K562 (cell line): ENCODE data around the gene RERE. TPM values are rescaled to one million over a fixed set of nuclear protein-coding genes. Genes with fewer than 3 reads are reported as not detected.

ENCODE experiments used
- ATAC-seq: fragments of 200-7000 bp; cut with Tn5 transposase; 3 replicates; pipeline ENCODE4 v1.9.1; 2020; ENCODE audit warnings: moderate library complexity
- BruUV-seq: library from RNA; stranded (reverse); fragments of 400-500 nt; replicated peaks from 2 replicates; lab custom pipeline; 2021; lab: Mats Ljungman, UMichigan
- CTCF ChIA-PET: fragments of 300-600 bp; formaldehyde crosslinking; extraction: SDS; loops from one replicate; lab custom pipeline; 2021; ENCODE audit warnings: low intra/inter-chr PET ratio; lab: Yijun Ruan, JAX
- POLR2A ChIA-PET: fragments of 300-600, 350-650 bp; sonication (Branson Sonifier 250); formaldehyde crosslinking; extraction: SDS; loops from one replicate; lab custom pipeline; 2021; ENCODE audit warnings: antibody characterized with exemption, inconsistent platforms; lab: Yijun Ruan, JAX
- DNase-seq, 4 experiments: peaks; one replicate each; pipeline versions ENCODE4 v3.0.0 to v3.0.0-alpha.2; 2011 to 2018; ENCODE audit warnings: low spot score in 3 of 4, mixed read lengths in 3 of 4; ENCODE audit errors: extremely low read depth in 1 of 4
- FAIRE-seq: peaks from 2 replicates; lab custom pipeline; 2011; peaks lifted over from hg19 to GRCh38; lab: Jason Lieb, UNC
- H2AFZ ChIP-seq: 2 replicates; pipeline ENCODE4 v1.6.0; 2011; ENCODE audit warnings: low read depth, low read length, control low read depth, inconsistent platforms
- H3K27ac ChIP-seq: fragments of 200-600 bp; 3 replicates; pipeline ENCODE4 v1.8.0; 2011; ENCODE audit warnings: low read depth, mild to moderate bottlenecking, control low read depth, inconsistent platforms, low read length, moderate library complexity, mixed read lengths; ENCODE audit errors: extremely low read depth
- H3K27me3 ChIP-seq, 2 experiments: fragments of 300-600 bp in 1 of 2; 2 replicates in 1 of 2; 3 replicates in 1 of 2; pipeline versions ENCODE4 v1.6.0 to v1.8.0; 2011; ENCODE audit warnings: inconsistent platforms in 2 of 2, low read length in 2 of 2, mild to moderate bottlenecking in 1 of 2, mixed read lengths in 1 of 2, moderate library complexity in 1 of 2; ENCODE audit not compliant: control insufficient read depth in 2 of 2, insufficient read depth in 2 of 2
- H3K36me3 ChIP-seq: fragments of 300-600 bp; 3 replicates; pipeline ENCODE4 v1.8.0; 2011; ENCODE audit warnings: mild to moderate bottlenecking, low read length, inconsistent platforms; ENCODE audit not compliant: control insufficient read depth, insufficient read depth
- H3K4me1 ChIP-seq, 2 experiments: fragments of 200-600 bp in 1 of 2; replicated peaks in 1 of 2; 2 replicates in 1 of 2; 3 replicates in 1 of 2; pipeline versions ENCODE4 v1.5.1 to v1.8.0; 2011; ENCODE audit warnings: inconsistent platforms in 2 of 2, low read length in 2 of 2, mild to moderate bottlenecking in 1 of 2, mixed read lengths in 1 of 2, moderate library complexity in 1 of 2; ENCODE audit not compliant: control insufficient read depth in 2 of 2, insufficient read depth in 2 of 2
- H3K4me2 ChIP-seq: 2 replicates; pipeline ENCODE4 v1.6.1; 2011; ENCODE audit warnings: low read length, control low read depth, inconsistent platforms, mixed read lengths; ENCODE audit not compliant: insufficient read depth
- H3K4me3 ChIP-seq: fragments of 200-600 bp; sonication (generic), shearing (Covaris generic); 2 replicates; pipeline ENCODE4 v1.5.1; 2016; ENCODE audit warnings: control low read depth, inconsistent platforms
- H3K79me2 ChIP-seq: fragments of 200-600 bp; 3 replicates; pipeline ENCODE4 v1.8.0; 2011; ENCODE audit warnings: low read length, inconsistent platforms; ENCODE audit not compliant: control insufficient read depth, insufficient read depth
- H3K9ac ChIP-seq, 2 experiments: 2 replicates each; pipeline versions ENCODE4 v1.6.0 to v1.6.1; 2011; ENCODE audit warnings: low read depth in 2 of 2, low read length in 2 of 2, control low read depth in 1 of 2, inconsistent platforms in 1 of 2, mild to moderate bottlenecking in 1 of 2, mixed read lengths in 1 of 2; ENCODE audit not compliant: insufficient read depth in 1 of 2
- H3K9me1 ChIP-seq: one replicate; pipeline ENCODE4 v1.6.0; 2011; ENCODE audit warnings: inconsistent platforms, mild to moderate bottlenecking, low read length, moderate library complexity; ENCODE audit not compliant: control insufficient read depth, insufficient read depth
- H3K9me3 ChIP-seq: replicated peaks from 2 replicates; pipeline ENCODE4 v1.5.1; 2011; ENCODE audit warnings: low read depth, low read length, inconsistent platforms; ENCODE audit not compliant: control insufficient read depth, insufficient read depth
- H4K20me1 ChIP-seq: replicated peaks from 2 replicates; pipeline ENCODE4 v1.6.1; 2011; ENCODE audit warnings: low read length, inconsistent platforms, mixed read lengths; ENCODE audit not compliant: control insufficient read depth, insufficient read depth
- CEBPG ChIP-seq, 3 experiments: fragments of 200-800 bp in 1 of 3; sonication (Bioruptor generic) in 1 of 3; sonication (generic) in 1 of 3; formaldehyde crosslinking in 1 of 3; IDR thresholded peaks in 2 of 3; conservative IDR thresholded peaks in 1 of 3; 2 replicates each; pipeline versions ENCODE4 v1.6.1 to v1.8.0; 2016 to 2022; ENCODE audit warnings: missing compliant biosample characterization in 2 of 3, missing genetic modification characterization in 2 of 3, mild to moderate bottlenecking in 1 of 3, missing genetic modification reagents in 1 of 3
- ETV6 ChIP-seq, 3 experiments: fragments of 150-350 bp in 1 of 3; sonication (generic) in 1 of 3; formaldehyde crosslinking in 1 of 3; IDR thresholded peaks; 2 replicates each; pipeline versions ENCODE4 v1.6.1 to v1.8.0; 2014 to 2022; ENCODE audit warnings: borderline replicate concordance in 2 of 3, low read depth in 2 of 3, antibody characterized with exemption in 1 of 3, low read length in 1 of 3, mild to moderate bottlenecking in 1 of 3, missing genetic modification reagents in 1 of 3
- MAFF ChIP-seq: IDR thresholded peaks from 2 replicates; pipeline ENCODE4 v1.6.1; 2012; ENCODE audit warnings: low read length, improper control_type of control experiment
- MCM5 ChIP-seq: fragments of 450-650 bp; IDR thresholded peaks from 2 replicates; pipeline ENCODE4 v1.6.1; 2016; ENCODE audit warnings: low read depth
- NONO ChIP-seq, 2 experiments: fragments of 200-400 bp in 1 of 2; fragments of 450-650 bp in 1 of 2; formaldehyde crosslinking in 1 of 2; IDR thresholded peaks; 2 replicates each; pipeline ENCODE4 v1.6.1; 2017; ENCODE audit warnings: low read depth in 2 of 2, mild to moderate bottlenecking in 2 of 2, moderate library complexity in 2 of 2, low read length in 1 of 2
- RBFOX2 ChIP-seq: fragments of 200-400 bp; formaldehyde crosslinking; IDR thresholded peaks from 2 replicates; pipeline ENCODE4 v1.6.1; 2017; ENCODE audit warnings: low read depth, mild to moderate bottlenecking, low read length, moderate library complexity
- SOX6 ChIP-seq: fragments of 450-650 bp; IDR thresholded peaks from 2 replicates; pipeline ENCODE4 v1.6.1; 2014; ENCODE audit warnings: mild to moderate bottlenecking
- TSC22D4 ChIP-seq: fragments of 450-650 bp; IDR thresholded peaks from 2 replicates; pipeline ENCODE4 v1.6.1; 2016; ENCODE audit warnings: missing genetic modification characterization, missing biosample characterization, control low read depth
- ZNF586 ChIP-seq: fragments of 450-650 bp; formaldehyde crosslinking; conservative IDR thresholded peaks from 2 replicates; pipeline ENCODE4 v1.4.0; 2020; ENCODE audit warnings: mild to moderate bottlenecking, moderate library complexity
- WGBS: fragments of 100-300 bp; shearing (Covaris generic); methylation state at CpG from one replicate; pipeline ENCODE4 v1.1.6; 2016; ENCODE audit warnings: low coverage, mixed read lengths; ENCODE audit not compliant: insufficient coverage; ENCODE audit errors: missing lambda C conversion rate; 5-methylcytosine and 5-hydroxymethylcytosine counted together
- in situ Hi-C: fragments of 300-500 bp; cut with MboI; formaldehyde crosslinking; loops from 4 replicates; pipeline ENCODE4 v1.15.0; 2018; ENCODE audit warnings: inconsistent platforms, mixed read lengths
- intact Hi-C: fragments of 100-400 bp; cut with micrococcal nuclease; formaldehyde crosslinking; loops from 2 replicates; pipeline ENCODE4 v1.14.2; 2022
- polyA plus RNA-seq, 8 experiments: library from polyadenylated mRNA; depleted of rRNA in 4 of 8; stranded (reverse) in 5 of 8; unstranded in 3 of 8; fragments of >200 nt; fragmentation: Nextera tagmentation in 2 of 8; fragmentation: Illumina TruSeq in 1 of 8; extraction: Ambion mirVana in 2 of 8; extraction: Trizol in 1 of 8; gene quantifications; 2 replicates each; pipeline versions ENCODE4 v1.2.1 to v1.2.3, GENCODE V29; 2011 to 2014; ENCODE audit warnings: inconsistent platforms in 1 of 8, missing spikeins in 1 of 8
- total RNA-seq, 7 experiments: library from RNA; depleted of rRNA in 6 of 7; stranded (reverse); fragments of >200 nt in 6 of 7; fragmentation: Illumina TruSeq in 2 of 7; extraction: Trizol in 2 of 7; gene quantifications; 2 replicates each; pipeline versions ENCODE4 v1.2.1 to v1.2.3, GENCODE V29; 2011 to 2021; ENCODE audit warnings: low replicate concordance in 1 of 7

The RERE gene
- total and polyA plus RNA-seq, 9 of the 15 experiments (the other 6 are each of a cell fraction or from before 2014, with no cell fraction given), result 3.0 to 51.5 (median 13.4) TPM

DNA sequence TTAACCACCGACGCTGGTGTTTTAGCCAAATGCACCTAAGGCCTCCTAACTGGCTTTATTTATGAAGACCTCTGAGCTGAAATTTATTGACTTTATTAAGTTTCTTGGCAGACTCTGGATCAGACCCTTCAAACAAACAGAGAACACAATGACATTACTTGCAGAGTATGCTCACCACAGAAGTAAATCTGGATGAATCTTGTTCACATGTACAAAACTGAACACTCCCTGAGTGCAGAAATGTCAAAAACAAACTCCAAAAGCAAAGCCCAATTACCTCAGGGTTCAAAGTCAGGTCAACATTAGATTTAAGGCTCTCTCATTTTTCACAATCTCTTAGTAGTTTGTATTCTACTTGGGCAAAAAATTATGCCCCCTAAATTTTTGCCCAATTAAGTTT, 280.9 kb downstream of the RERE start:
- 84% methylated on average over 2 of the region's 2 CpGs for WGBS
- Histone ChIP-seq H3K9me3 (no peaks in the 10 kb centered on the region), H2AFZ (no peak overlapping the region), H3K4me1 (peaks cover 0 to 8% of the 10 kb centered on the region in 2 experiments; a peak in 3 of 5 replicates), H3K4me3 (no peak overlapping the region), H3K79me2 (no peaks in the 10 kb centered on the region), H3K36me3 (peaks cover 7% of the 10 kb centered on the region; the same call in 1 of the 3 replicates), H3K9ac (no peak overlapping the region), H4K20me1 (no peaks in the 10 kb centered on the region), H3K27ac (no peak overlapping the region), H3K27me3 (no peaks in the 10 kb centered on the region), H3K9me1 (no peaks in the 10 kb centered on the region), H3K4me2 (no peak overlapping the region)
- DNase-seq (no peak), ATAC-seq (no peak), FAIRE-seq (no peak)
- intact Hi-C loops, result no loop called here
- in situ Hi-C loops, result no loop called here
- no TSS peak for BruUV-seq
- ChIA-PET POLR2A (interaction anchor here (1.6 to 2.4 kb wide), 2 partner anchors 9 to 11 kb away, joined by 4 to 7 read pairs; no protein-coding TSS in a partner anchor), CTCF (no interaction called here)
- no peak for TF ChIP-seq RBFOX2
- TF ChIP-seq ZNF586 (CRISPR knock-in tag), result no peak
- no peak for TF ChIP-seq NONO (IDR thresholded peaks at IDR 0.05; ENCODE audit: low read depth in 2 of 2, low read length in 1 of 2)

DNA sequence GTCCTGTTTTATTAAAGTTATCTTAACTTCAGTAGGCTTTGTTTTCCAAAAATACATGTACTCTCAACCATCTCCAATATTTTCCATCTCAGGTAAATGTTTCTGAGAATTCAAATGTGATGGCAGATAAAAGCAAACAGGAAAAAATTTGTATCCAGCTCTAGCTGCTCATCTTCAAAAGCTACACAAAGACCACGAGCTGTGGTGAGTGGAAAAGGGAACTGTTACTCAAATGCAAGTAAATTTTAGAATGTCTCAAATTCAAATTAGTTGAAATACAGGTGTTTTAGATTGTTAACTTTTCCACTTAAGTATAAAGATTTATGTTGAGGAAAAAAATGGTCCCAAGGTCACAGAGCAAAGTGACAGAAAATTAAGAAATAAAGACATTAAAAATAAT, 283.5 kb downstream of the RERE start:
- ChIA-PET CTCF (no interaction called here), POLR2A (interaction anchor here (1.7 kb wide), 1 partner anchor 8 kb away, joined by 5 read pairs; no protein-coding TSS in a partner anchor)
- no peak overlapping the region for H3K4me2 ChIP-seq
- H3K9me3 ChIP-seq, result no peaks in the 10 kb centered on the region
- no peaks in the 10 kb centered on the region for H3K27me3 ChIP-seq
- ATAC-seq, result no peak
- no TSS peak for BruUV-seq
- intact Hi-C loops, result no loop called here
- 68% methylated on average over 1 of the region's 1 CpG for WGBS
- H3K4me3 ChIP-seq, result no peak overlapping the region
- no peak overlapping the region for H2AFZ ChIP-seq
- no peaks in the 10 kb centered on the region for H3K79me2 ChIP-seq
- no peaks in the 10 kb centered on the region for H3K4me1 ChIP-seq
- TF ChIP-seq TSC22D4 (tag) (no peak), SOX6 (no peak), MCM5 (no peak), ETV6 (IDR thresholded peaks at IDR 0.05; ENCODE audit: borderline replicate concordance in 1 of 2, low read depth in 2 of 2, low read length in 1 of 2) (no peak), ETV6 (CRISPR knock-in tag; IDR thresholded peaks at IDR 0.05; ENCODE audit: borderline replicate concordance) (no peak), MAFF (no peak), CEBPG (CRISPR knock-in tag; IDR thresholded peaks at IDR 0.05) (no peak), CEBPG (tag; conservative IDR thresholded peaks at IDR 0.05 in 1 of 2, IDR thresholded peaks at IDR 0.05 in 1 of 2) (no peak)
- TF ChIP-seq, all 486 proteins: peak for 0
- no peak for FAIRE-seq
- H4K20me1 ChIP-seq, result no peaks in the 10 kb centered on the region
- in situ Hi-C loops, result no loop called here
- no peak for DNase-seq
- H3K9me1 ChIP-seq, result no peaks in the 10 kb centered on the region
- no peaks in the 10 kb centered on the region for H3K36me3 ChIP-seq
- H3K9ac ChIP-seq, result no peak overlapping the region
- no peak overlapping the region for H3K27ac ChIP-seq
